Activated T-cell treated with anti-CD3 and anti-CD28 coated beads, Interleukin-2, amount 50 U/mL, for 24 hours (primary cell): Measurements from ENCODE around the gene GAGE12E.
"Not testable (repeated sequence)": the region's sequence is repeated elsewhere in the genome, so short reads cannot be mapped to it uniquely, and the experiment has no call there.

ENCODE experiments used
- DNase-seq: peaks from one replicate; pipeline ENCODE4 v3.0.0-alpha.2; 2020
- H3K27ac Mint-ChIP-seq: 2 replicates; pipeline ENCODE4 v1.8.0; 2020; ENCODE audit warnings: mild to moderate bottlenecking, mixed read lengths
- H3K27me3 Mint-ChIP-seq: 2 replicates; pipeline ENCODE4 v1.8.0; 2020; ENCODE audit warnings: mixed read lengths
- H3K36me3 Mint-ChIP-seq: 2 replicates; pipeline ENCODE4 v1.8.0; 2020; ENCODE audit warnings: low read depth, mixed read lengths
- H3K4me1 Mint-ChIP-seq: 2 replicates; pipeline ENCODE4 v1.8.0; 2020; ENCODE audit warnings: low read depth, mixed read lengths
- H3K4me3 Mint-ChIP-seq: 2 replicates; pipeline ENCODE4 v1.8.0; 2020; ENCODE audit warnings: mild to moderate bottlenecking, moderate library complexity, mixed read lengths
- H3K9me3 Mint-ChIP-seq: 2 replicates; pipeline ENCODE4 v1.8.0; 2020; ENCODE audit warnings: mixed read lengths

The GAGE12E gene, protein sequence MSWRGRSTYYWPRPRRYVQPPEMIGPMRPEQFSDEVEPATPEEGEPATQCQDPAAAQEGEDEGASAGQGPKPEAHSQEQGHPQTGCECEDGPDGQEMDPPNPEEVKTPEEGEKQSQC

DNA sequence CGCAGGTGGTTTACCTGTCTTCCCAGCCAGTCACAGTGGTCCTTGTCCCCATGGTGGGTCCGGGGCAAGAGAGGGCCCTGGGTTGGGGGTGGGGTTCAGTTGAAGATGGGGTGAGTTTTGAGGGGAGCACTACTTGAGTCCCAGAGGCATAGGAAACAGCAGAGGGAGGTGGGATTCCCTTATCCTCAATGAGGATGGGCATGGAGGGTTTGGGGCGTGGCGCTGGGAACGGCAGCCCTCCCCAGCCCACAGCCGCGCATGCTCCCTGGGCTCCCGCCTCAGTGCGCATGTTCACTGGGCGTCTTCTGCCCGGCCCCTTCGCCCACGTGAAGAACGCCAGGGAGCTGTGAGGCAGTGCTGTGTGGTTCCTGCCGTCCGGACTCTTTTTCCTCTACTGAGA lies at the start of gene GAGE12E:
TSS of gene GAGE12E (plus strand) at position 301 of the 400 bp plus-strand sequence. CDS start 1,155 bp downstream, outside the sequence.
- DNase-seq, H3K4me1 Mint-ChIP-seq, H3K9me3 Mint-ChIP-seq, H3K36me3 Mint-ChIP-seq, H3K27me3 Mint-ChIP-seq, H3K27ac Mint-ChIP-seq, H3K4me3 Mint-ChIP-seq: not testable (repeated sequence)

DNA sequence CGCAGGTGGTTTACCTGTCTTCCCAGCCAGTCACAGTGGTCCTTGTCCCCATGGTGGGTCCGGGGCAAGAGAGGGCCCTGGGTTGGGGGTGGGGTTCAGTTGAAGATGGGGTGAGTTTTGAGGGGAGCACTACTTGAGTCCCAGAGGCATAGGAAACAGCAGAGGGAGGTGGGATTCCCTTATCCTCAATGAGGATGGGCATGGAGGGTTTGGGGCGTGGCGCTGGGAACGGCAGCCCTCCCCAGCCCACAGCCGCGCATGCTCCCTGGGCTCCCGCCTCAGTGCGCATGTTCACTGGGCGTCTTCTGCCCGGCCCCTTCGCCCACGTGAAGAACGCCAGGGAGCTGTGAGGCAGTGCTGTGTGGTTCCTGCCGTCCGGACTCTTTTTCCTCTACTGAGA lies 19.2 kb upstream of the GAGE12E start, which contains the start of gene GAGE12C:
TSS of gene GAGE12C (plus strand) at position 301 of the 400 bp plus-strand sequence. CDS start 1,155 bp downstream, outside the sequence.
- not testable (repeated sequence) for H3K9me3 Mint-ChIP-seq, H3K27ac Mint-ChIP-seq, H3K4me1 Mint-ChIP-seq, H3K36me3 Mint-ChIP-seq, DNase-seq, H3K27me3 Mint-ChIP-seq, H3K4me3 Mint-ChIP-seq

DNA sequence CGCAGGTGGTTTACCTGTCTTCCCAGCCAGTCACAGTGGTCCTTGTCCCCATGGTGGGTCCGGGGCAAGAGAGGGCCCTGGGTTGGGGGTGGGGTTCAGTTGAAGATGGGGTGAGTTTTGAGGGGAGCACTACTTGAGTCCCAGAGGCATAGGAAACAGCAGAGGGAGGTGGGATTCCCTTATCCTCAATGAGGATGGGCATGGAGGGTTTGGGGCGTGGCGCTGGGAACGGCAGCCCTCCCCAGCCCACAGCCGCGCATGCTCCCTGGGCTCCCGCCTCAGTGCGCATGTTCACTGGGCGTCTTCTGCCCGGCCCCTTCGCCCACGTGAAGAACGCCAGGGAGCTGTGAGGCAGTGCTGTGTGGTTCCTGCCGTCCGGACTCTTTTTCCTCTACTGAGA lies 9.7 kb upstream of the GAGE12E start, which contains the start of gene GAGE12D:
TSS of gene GAGE12D (plus strand) at position 301 of the 400 bp plus-strand sequence. CDS start 1,155 bp downstream, outside the sequence.
- not testable (repeated sequence) for H3K36me3 Mint-ChIP-seq, H3K27me3 Mint-ChIP-seq, H3K9me3 Mint-ChIP-seq, H3K4me1 Mint-ChIP-seq, H3K27ac Mint-ChIP-seq, DNase-seq, H3K4me3 Mint-ChIP-seq

DNA sequence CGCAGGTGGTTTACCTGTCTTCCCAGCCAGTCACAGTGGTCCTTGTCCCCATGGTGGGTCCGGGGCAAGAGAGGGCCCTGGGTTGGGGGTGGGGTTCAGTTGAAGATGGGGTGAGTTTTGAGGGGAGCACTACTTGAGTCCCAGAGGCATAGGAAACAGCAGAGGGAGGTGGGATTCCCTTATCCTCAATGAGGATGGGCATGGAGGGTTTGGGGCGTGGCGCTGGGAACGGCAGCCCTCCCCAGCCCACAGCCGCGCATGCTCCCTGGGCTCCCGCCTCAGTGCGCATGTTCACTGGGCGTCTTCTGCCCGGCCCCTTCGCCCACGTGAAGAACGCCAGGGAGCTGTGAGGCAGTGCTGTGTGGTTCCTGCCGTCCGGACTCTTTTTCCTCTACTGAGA lies 9.5 kb downstream of the GAGE12E start, which contains the start of gene GAGE12F:
TSS of gene GAGE12F (plus strand) at position 301 of the 400 bp plus-strand sequence. CDS start 1,155 bp downstream, outside the sequence.
- DNase-seq: not testable (repeated sequence)

DNA sequence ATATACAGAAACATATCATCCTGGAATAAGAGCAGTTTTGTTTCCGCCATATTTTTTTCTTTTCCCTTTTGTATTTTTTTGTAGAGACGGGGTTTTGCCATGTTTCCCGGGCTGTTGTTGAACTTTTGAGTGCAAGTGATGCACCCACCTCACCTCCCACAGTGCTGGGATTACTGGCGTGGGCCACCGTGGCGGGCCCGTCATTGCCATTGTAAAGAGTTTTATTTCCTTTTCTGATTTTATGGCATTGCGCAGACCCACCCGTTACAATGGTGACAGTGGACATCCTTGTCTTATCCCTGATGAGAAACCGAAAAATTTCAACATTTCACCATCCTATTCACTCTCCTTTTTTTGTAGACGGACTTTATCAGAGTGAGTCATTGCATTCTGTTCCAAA lies 17.6 kb downstream of the GAGE12E start:
- H3K4me3 Mint-ChIP-seq, H3K27ac Mint-ChIP-seq, H3K36me3 Mint-ChIP-seq, H3K4me1 Mint-ChIP-seq, H3K27me3 Mint-ChIP-seq, H3K9me3 Mint-ChIP-seq: not testable (repeated sequence)
- peak; percentile 14 for DNase-seq

More for the DNA sequence above, 9.5 kb downstream of the GAGE12E start, which contains the start of gene GAGE12F:
- H3K36me3 Mint-ChIP-seq, H3K27me3 Mint-ChIP-seq, H3K4me1 Mint-ChIP-seq, H3K9me3 Mint-ChIP-seq, H3K27ac Mint-ChIP-seq, H3K4me3 Mint-ChIP-seq: not testable (repeated sequence)

DNA sequence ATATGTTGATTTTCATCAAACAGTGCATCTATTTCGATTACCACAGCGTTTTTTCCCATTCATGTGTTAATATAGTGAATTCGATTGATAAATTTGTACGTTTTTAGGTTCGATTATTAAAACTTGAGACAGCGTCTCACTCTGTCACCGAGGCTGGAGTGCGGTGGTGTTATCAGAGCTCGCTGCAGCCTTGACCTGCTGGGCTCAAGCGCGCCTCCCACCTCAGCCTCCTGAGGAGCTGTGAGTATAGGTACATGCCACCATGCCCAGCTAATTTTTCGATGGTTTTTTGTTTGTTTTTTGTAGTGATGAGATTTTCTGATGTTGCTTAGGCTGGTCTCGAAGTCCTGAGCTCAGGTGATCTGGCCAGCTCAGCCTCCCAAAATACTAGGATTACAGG lies 18.1 kb downstream of the GAGE12E start:
- H3K27me3 Mint-ChIP-seq, H3K36me3 Mint-ChIP-seq, H3K4me3 Mint-ChIP-seq, H3K4me1 Mint-ChIP-seq, H3K9me3 Mint-ChIP-seq, DNase-seq, H3K27ac Mint-ChIP-seq: not testable (repeated sequence)

DNA sequence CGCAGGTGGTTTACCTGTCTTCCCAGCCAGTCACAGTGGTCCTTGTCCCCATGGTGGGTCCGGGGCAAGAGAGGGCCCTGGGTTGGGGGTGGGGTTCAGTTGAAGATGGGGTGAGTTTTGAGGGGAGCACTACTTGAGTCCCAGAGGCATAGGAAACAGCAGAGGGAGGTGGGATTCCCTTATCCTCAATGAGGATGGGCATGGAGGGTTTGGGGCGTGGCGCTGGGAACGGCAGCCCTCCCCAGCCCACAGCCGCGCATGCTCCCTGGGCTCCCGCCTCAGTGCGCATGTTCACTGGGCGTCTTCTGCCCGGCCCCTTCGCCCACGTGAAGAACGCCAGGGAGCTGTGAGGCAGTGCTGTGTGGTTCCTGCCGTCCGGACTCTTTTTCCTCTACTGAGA lies 19.0 kb downstream of the GAGE12E start, which contains the start of gene GAGE12G:
TSS of gene GAGE12G (plus strand) at position 301 of the 400 bp plus-strand sequence. CDS start 1,155 bp downstream, outside the sequence.
- H3K4me3 Mint-ChIP-seq, H3K27me3 Mint-ChIP-seq, H3K27ac Mint-ChIP-seq, H3K4me1 Mint-ChIP-seq, H3K9me3 Mint-ChIP-seq, DNase-seq, H3K36me3 Mint-ChIP-seq: not testable (repeated sequence)

DNA sequence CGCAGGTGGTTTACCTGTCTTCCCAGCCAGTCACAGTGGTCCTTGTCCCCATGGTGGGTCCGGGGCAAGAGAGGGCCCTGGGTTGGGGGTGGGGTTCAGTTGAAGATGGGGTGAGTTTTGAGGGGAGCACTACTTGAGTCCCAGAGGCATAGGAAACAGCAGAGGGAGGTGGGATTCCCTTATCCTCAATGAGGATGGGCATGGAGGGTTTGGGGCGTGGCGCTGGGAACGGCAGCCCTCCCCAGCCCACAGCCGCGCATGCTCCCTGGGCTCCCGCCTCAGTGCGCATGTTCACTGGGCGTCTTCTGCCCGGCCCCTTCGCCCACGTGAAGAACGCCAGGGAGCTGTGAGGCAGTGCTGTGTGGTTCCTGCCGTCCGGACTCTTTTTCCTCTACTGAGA lies 28.6 kb downstream of the GAGE12E start, which contains the start of gene GAGE12H:
TSS of gene GAGE12H (plus strand) at position 301 of the 400 bp plus-strand sequence. CDS start 1,155 bp downstream, outside the sequence.
- not testable (repeated sequence) for H3K4me3 Mint-ChIP-seq, H3K9me3 Mint-ChIP-seq, DNase-seq, H3K27me3 Mint-ChIP-seq, H3K4me1 Mint-ChIP-seq, H3K36me3 Mint-ChIP-seq, H3K27ac Mint-ChIP-seq

DNA sequence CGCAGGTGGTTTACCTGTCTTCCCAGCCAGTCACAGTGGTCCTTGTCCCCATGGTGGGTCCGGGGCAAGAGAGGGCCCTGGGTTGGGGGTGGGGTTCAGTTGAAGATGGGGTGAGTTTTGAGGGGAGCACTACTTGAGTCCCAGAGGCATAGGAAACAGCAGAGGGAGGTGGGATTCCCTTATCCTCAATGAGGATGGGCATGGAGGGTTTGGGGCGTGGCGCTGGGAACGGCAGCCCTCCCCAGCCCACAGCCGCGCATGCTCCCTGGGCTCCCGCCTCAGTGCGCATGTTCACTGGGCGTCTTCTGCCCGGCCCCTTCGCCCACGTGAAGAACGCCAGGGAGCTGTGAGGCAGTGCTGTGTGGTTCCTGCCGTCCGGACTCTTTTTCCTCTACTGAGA lies 38.1 kb downstream of the GAGE12E start, which contains the start of gene GAGE2A:
TSS of gene GAGE2A (plus strand) at position 301 of the 400 bp plus-strand sequence. CDS start 1,155 bp downstream, outside the sequence.
- DNase-seq, H3K27me3 Mint-ChIP-seq, H3K36me3 Mint-ChIP-seq, H3K4me3 Mint-ChIP-seq, H3K4me1 Mint-ChIP-seq, H3K9me3 Mint-ChIP-seq, H3K27ac Mint-ChIP-seq: not testable (repeated sequence)

DNA sequence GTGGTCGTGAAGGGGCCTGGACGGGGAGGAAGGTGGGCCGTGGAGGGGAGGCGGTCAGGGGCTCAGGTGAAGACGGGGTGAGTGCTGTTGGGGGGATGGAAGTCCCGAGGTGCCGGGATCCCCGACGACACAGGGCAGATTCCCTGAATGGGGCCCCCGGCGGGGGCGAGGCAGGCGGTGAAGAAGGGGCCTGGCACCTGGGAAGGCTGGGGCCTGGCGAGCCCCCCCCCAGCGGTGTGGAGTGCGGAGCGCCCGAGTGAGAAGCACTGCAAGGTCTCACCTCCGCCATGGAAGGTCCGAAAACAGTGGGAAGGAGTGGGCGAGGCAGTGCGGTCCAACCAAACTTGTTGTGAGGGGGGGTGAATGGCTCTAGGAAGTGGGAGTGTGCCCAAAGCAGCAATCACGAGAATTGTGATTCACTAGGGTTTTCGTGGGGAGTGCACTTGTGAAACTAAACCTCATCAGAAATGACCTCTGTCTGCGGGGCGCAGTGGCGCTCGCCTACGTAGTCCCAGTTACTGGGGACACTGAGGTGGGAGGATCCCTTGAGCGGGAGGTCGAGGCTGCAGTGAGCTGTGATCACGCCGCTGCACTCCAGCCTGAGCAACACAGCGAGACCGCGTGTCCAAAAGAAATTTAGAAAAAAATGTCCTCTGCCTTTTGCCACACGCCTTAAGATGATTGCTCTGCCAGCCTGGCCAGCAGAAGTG lies 38.8 kb downstream of the GAGE12E start:
- not testable (repeated sequence) for H3K4me1 Mint-ChIP-seq, H3K36me3 Mint-ChIP-seq, H3K27ac Mint-ChIP-seq, H3K27me3 Mint-ChIP-seq, H3K4me3 Mint-ChIP-seq, H3K9me3 Mint-ChIP-seq, DNase-seq

DNA sequence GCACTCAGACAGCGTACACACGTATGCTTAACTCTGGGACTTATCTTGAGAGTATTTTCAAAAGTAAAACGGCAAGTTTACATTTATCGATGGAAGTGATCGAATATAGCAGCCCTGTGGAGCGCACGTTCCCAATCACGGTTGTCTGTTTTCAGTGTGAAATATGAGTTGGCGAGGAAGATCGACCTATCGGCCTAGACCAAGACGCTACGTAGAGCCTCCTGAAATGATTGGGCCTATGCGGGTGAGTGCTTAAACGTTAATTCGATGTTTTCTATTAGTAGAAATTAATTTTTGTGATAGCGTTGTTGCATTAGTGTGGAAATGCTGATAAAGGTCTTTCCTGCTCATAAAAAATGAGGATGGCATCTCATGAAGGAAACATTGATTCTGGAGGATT lies 39.4 kb downstream of the GAGE12E start:
- H3K36me3 Mint-ChIP-seq, DNase-seq, H3K4me3 Mint-ChIP-seq, H3K4me1 Mint-ChIP-seq, H3K27ac Mint-ChIP-seq, H3K27me3 Mint-ChIP-seq, H3K9me3 Mint-ChIP-seq: not testable (repeated sequence)

DNA sequence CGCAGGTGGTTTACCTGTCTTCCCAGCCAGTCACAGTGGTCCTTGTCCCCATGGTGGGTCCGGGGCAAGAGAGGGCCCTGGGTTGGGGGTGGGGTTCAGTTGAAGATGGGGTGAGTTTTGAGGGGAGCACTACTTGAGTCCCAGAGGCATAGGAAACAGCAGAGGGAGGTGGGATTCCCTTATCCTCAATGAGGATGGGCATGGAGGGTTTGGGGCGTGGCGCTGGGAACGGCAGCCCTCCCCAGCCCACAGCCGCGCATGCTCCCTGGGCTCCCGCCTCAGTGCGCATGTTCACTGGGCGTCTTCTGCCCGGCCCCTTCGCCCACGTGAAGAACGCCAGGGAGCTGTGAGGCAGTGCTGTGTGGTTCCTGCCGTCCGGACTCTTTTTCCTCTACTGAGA lies 47.6 kb downstream of the GAGE12E start, which contains the start of gene GAGE1:
TSS of gene GAGE1 (plus strand) at position 301 of the 400 bp plus-strand sequence. CDS start 1,155 bp downstream, outside the sequence.
- H3K36me3 Mint-ChIP-seq, H3K4me1 Mint-ChIP-seq, H3K27ac Mint-ChIP-seq, H3K4me3 Mint-ChIP-seq, H3K9me3 Mint-ChIP-seq, DNase-seq, H3K27me3 Mint-ChIP-seq: not testable (repeated sequence)
